Measurements from ENCODE around the gene MEP1A.
"Not testable (repeated sequence)": the region's sequence is repeated elsewhere in the genome, so short reads cannot be mapped to it uniquely, and the experiment has no call there.

MEP1A gene

GRCh38 chr6:46777476-46778346 lies 15.5 kb upstream of the MEP1A start:
- DNase-seq: no peak

GRCh38 chr6:46781478-46782378 lies 11.5 kb upstream of the MEP1A start:
- no peak for DNase-seq

DNA sequence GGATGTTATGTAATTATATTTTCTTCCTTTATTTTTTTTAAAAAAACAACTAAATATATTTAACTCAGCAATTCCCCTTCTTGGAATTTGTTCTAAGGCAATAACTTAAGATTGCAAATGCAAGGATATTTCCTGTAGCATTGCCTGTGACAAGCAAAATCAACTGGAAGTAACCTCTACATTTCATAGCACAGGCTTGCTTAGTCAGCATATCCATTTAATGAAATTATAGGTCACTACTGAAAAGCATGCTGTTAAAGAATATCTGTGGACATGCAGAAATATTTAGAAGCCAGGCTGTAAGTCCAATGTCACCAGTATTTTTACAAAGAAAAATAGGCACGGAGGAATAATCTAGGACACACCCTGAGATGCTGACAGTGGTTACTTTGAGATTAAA lies 8.7 kb upstream of the MEP1A start:
- no peak for DNase-seq

DNA sequence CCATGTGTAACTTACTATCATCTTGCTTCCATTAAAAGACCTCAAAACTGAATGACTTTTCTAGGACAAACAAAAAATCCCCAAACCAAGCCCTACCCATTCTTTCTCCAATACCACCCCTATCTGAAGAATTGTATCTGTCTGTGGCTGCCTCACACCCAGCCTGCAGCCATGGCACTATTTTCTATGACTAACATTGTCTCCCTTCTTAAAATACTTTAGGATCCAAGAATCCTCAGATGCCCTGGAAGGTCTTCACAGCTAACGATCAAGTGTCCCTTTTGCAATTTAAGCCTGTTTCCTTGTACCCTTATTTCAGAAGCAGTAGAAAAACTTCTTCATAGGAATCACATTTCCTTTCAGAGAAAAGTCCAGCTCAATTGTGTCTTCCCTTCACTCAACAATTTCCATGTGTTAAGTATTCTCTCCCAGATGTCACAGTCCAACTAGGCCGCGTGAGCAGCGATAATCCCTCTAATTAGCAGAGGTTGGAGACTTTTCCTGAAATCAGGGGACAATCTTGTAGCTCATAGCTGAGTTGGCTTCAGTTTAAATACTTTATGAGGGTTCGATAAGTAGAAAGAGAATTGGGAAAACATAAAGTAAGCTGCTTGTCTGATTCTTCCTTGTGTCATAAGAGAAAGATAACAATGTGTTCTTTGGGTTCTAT lies 5.2 kb upstream of the MEP1A start:
- no peak for DNase-seq

DNA sequence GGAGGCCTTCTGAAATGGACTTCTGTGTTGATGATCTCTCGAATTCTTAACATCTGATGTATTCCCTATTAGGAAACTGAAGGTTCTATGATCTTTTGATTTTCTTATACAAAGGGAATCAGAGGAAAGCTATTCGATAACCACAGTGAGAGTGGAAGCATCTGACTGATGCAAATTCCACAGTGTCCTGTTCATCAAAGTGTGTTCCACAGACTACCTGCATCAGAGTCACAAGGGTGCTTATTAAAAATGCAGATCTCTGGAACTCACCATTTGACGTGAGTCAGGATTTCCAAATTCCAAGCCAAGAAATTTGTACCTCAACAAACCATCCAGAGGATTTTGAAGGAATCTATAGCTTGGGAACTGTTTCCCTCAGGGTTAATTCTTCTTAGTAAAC lies 4.4 kb upstream of the MEP1A start:
- no peak for DNase-seq

GRCh38 chr6:46789434-46790354 lies 3.5 kb upstream of the MEP1A start:
- no peak for DNase-seq

- no peak for DNase-seq
These were observed 2.8 kb upstream of the MEP1A start for GRCh38 chr6:46790355-46790874.

DNA sequence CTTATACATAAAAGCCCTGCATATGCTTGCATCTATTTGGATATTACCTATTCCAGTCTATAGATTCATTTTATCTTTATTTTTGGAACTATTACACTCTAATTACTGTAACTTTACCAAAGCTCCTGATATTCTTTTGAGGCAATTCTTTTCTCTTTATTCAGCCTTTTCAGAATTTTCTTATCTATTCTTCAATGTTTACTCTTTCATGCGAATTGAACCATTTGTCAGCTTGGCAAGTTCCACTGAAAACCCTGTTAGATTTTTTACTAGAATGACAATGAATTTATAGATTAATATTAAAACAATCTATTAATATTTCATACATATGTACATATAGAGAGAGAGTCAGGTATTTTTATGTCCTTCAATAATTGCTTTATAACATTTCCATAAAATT lies 554 bp upstream of the MEP1A start:
- no peak for DNase-seq

DNA sequence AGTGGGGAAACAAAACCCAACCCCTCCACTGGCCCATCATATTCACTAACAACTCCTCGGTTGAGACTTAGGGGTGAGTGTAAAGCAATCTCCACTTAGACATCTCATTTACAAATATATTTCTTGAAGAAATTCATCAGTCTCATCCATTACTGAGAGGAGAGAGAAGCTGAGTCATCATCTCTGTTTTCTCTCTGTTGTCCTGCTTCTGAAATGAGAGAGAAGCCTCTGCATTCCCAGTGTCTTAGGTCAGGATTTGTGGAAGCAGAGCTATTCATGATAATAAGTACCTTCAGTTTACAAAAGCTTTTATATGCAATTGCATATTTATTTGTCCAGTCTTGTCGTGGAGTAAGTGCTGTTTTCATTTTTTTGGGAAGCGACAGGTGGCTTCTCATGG lies 879 bp downstream of the MEP1A start:
- no peak for DNase-seq

DNA sequence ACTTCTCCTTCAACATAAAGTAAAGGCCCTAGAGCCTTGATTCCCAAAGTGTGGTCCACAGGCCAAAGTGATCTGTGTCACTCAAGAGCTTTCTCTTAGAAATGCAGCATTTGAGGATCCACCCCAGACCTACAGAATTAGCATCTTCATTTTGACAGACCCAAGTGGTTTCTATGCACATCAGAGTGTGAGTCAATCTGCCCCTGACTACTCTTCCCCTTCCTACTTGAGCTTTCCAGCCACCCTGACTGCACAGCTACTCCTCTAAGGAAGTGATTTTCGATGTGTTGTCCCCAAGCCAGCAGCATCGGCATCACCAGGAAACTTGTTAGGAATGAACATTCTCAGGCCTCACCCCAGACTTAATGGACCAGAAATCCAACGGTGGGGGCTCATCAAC lies 2.6 kb downstream of the MEP1A start:
- DNase-seq: no peak

- DNase-seq: no peak
These were observed 3.8 kb downstream of the MEP1A start for GRCh38 chr6:46796848-46797580.

DNA sequence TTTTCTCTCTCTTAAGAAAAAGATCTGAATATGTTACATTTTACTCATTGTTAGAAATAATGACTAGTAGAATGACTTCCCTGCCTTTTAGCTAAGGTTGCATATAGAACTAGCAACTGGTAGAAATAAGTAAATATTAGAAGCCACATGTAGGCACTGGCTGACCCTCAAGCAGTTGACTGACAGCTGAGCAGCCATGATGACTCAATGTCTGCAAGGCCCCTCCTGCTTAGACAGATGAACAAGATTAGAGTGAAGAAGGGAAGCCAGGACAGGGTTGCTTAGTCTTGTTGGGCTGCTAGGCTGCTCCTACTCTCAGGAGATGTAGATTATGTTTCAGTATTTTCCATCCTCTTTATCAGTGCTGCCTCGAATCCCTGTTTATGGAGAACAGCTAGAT lies 6.5 kb downstream of the MEP1A start:
- DNase-seq: no peak

- no peak for DNase-seq
These were observed 15.6 kb downstream of the MEP1A start for GRCh38 chr6:46808806-46809205.

GRCh38 chr6:46815130-46815529 lies 21.9 kb downstream of the MEP1A start:
- no peak for DNase-seq

GRCh38 chr6:46816626-46817025 lies 23.4 kb downstream of the MEP1A start:
- DNase-seq: no peak

DNA sequence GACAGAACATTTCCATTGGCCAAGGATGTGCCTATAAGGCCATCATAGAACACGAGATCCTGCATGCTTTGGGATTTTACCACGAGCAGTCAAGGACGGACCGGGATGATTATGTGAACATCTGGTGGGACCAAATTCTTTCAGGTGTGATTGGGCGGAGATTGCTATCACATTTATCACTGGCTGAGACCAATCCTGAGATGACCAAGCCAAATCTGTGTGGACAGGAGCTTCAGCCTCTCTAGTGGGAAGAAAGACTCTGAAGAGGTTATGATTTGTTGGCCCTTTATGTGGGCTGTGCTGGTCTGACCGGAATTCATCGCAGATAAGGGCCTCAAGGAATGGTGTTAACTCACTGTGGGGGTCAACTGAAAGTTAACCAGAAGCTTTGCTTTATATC lies 26.4 kb downstream of the MEP1A start:
- no peak for DNase-seq

DNA sequence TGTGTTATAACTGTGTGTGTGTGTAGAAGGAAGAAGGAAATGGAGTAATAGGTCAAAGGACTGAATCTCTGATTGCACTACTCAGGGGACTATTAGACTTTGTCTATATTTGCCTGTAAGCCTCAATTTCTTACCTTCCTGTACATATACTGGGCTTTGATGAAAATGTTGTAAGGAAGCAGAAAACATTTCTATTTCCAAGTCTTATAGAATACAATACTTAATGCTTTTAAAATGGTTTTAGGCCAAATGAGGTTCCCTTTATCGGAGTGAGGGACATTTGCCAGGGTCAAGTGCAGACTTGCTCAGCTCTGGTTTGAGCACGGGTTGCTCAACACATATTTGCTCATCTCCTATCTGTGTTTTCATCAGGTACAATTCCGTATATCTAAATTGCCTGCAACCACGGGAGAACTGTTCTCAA lies 28.3 kb downstream of the MEP1A start:
- no peak for DNase-seq

GRCh38 chr6:46828939-46829338 lies 35.8 kb downstream of the MEP1A start:
- no peak for DNase-seq

DNA sequence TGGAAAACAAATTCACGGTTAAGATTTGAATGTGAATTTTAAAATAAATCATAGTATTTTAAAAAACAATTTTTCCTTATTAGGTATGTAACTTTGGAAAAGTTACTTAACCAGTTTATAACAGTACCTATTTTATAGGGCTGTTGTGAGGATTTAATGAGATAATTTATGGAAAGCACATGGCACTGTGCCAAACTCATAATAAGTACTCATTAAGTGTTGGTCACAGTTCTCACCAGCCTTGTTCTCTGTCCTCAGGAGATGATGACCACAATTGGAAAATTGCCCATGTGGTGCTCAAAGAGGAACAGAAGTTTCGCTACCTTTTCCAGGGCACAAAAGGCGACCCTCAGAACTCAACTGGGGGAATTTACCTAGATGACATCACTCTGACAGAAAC lies 39.6 kb downstream of the MEP1A start:
- DNase-seq: no peak

DNA sequence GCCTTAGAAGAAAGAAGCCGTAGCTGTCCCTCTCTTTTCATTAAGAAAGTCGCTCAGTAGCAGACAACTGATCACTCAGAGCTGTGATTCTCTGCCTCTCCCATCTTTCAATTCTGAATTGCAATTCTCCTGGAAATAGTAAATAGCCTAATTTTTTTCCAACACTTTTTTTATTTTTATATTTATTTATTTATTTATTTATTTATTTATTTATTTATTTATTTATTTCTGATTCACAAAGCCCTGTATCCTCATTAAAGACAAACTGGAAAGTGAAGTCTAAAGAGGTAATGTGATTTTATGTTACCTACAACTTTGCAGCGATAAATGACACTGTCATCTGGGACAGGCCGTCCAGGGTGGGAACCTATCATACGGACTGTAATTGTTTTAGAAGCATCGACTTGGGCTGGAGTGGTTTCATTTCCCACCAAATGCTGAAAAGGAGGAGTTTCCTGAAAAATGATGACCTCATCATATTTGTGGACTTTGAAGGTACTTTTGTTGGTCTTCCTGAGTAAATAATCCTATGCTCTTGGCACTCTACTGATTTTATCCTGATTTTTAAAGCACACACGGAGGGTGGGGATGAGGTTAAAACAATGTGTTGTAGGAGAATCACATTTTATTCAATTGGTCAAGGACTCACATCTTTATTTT lies 41.2 kb downstream of the MEP1A start:
- not testable (repeated sequence) for DNase-seq

DNA sequence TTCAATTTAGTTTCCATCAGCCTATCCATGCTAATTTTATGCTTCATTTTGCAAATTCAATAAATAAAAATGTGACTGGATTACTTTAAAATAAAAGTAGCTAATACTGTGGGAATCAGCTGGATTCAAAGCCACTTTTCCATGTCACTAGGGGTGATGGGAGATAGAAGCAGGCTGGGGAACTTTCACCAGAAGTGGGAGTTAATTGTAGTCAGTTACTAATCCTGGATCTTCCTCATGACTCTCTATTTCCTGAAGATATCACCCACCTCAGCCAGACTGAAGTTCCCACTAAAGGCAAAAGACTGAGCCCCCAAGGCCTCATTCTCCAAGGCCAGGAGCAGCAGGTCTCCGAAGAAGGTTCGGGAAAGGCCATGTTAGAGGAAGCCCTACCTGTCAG lies 41.8 kb downstream of the MEP1A start:
- DNase-seq: not testable (repeated sequence)
